RCC 7860 (cell line): ENCODE results near the gene LRIT1.
A peak's percentile ranks its signal among the peaks of the same experiment; 100 is the strongest.

Source experiments
- DNase-seq: peaks from one replicate; pipeline ENCODE4 v3.0.0-alpha.2; 2015; ENCODE audit warnings: low spot score
- FAIRE-seq: peaks from 2 replicates; lab custom pipeline; 2012; peaks lifted over from hg19 to GRCh38; lab: Jason Lieb, UNC

LRIT1 gene

GRCh38 chr10:84217746-84218145, 23.6 kb downstream of the LRIT1 start:
- DNase-seq = no peak
- no peak for FAIRE-seq

GRCh38 chr10:84216834-84217233, 24.5 kb downstream of the LRIT1 start:
- FAIRE-seq = no peak
- no peak for DNase-seq

- DNase-seq (no peak), FAIRE-seq (no peak)
Observed at GRCh38 chr10:84214612-84215235, 26.6 kb downstream of the LRIT1 start.

GRCh38 chr10:84214046-84214572, 27.2 kb downstream of the LRIT1 start:
- no peak for FAIRE-seq

GRCh38 chr10:84213076-84213475, 28.3 kb downstream of the LRIT1 start:
- FAIRE-seq (no peak), DNase-seq (no peak)

More at GRCh38 chr10:84214046-84214572, 27.2 kb downstream of the LRIT1 start:
- no peak for DNase-seq

- DNase-seq = no peak
- FAIRE-seq = no peak
Observed at GRCh38 chr10:84212014-84212413, 29.3 kb downstream of the LRIT1 start.

GRCh38 chr10:84211566-84211965, 29.8 kb downstream of the LRIT1 start:
- DNase-seq = no peak
- no peak for FAIRE-seq

- no peak for FAIRE-seq
- no peak for DNase-seq
Observed at GRCh38 chr10:84208023-84208422, 33.3 kb downstream of the LRIT1 start.

- FAIRE-seq (no peak), DNase-seq (no peak)
Observed at GRCh38 chr10:84205853-84206525, 35.4 kb downstream of the LRIT1 start.

- peak; percentile 60 for DNase-seq
- FAIRE-seq = no peak
Observed at GRCh38 chr10:84205049-84205852, 36.1 kb downstream of the LRIT1 start.

- FAIRE-seq (no peak), DNase-seq (no peak)
Observed at GRCh38 chr10:84204610-84205009, 36.7 kb downstream of the LRIT1 start.

GRCh38 chr10:84204122-84204521, 37.2 kb downstream of the LRIT1 start:
- DNase-seq (peak; percentile 42), FAIRE-seq (no peak)

GRCh38 chr10:84202349-84202748, 39.0 kb downstream of the LRIT1 start:
- DNase-seq = no peak
- FAIRE-seq = no peak

GRCh38 chr10:84201682-84202081, 39.7 kb downstream of the LRIT1 start:
- DNase-seq = no peak

GRCh38 chr10:84201244-84201606, 40.1 kb downstream of the LRIT1 start:
- FAIRE-seq = no peak

More at GRCh38 chr10:84201682-84202081, 39.7 kb downstream of the LRIT1 start:
- no peak for FAIRE-seq

GRCh38 chr10:84200537-84201243, 40.7 kb downstream of the LRIT1 start:
- no peak for DNase-seq
- FAIRE-seq = no peak

More at GRCh38 chr10:84201244-84201606, 40.1 kb downstream of the LRIT1 start:
- DNase-seq = no peak

GRCh38 chr10:84198206-84198915, 43.0 kb downstream of the LRIT1 start:
- FAIRE-seq = no peak
- no peak for DNase-seq

- DNase-seq (no peak), FAIRE-seq (no peak)
Observed at GRCh38 chr10:84197643-84198042, 43.7 kb downstream of the LRIT1 start.

- no peak for FAIRE-seq
- no peak for DNase-seq
Observed at GRCh38 chr10:84196941-84197340, 44.4 kb downstream of the LRIT1 start.

GRCh38 chr10:84196083-84196482, 45.3 kb downstream of the LRIT1 start:
- FAIRE-seq = no peak
- DNase-seq = no peak
